Activated T-helper 2 cell treated with anti-CD3 and anti-CD28 coated beads, Interferon-gamma antibody, Interleukin-2, Interleukin-4, amounts not matched to agents 10 μg/mL and 5 μg/mL and 100 μg/mL, durations not matched to agents 14 hours and 24 hours and 36 hours (primary cell): ENCODE results near the gene HAUS8. TPM values are rescaled to one million over a fixed set of nuclear protein-coding genes. Genes with fewer than 3 reads are reported as not detected.
A peak's percentile ranks its signal among the peaks of the same experiment; 100 is the strongest.
"Not testable (repeated sequence)": the region's sequence is repeated elsewhere in the genome, so short reads cannot be mapped to it uniquely, and the experiment has no call there.

Experiments
- DNase-seq: peaks from one replicate; pipeline ENCODE4 v3.0.0; 2021; ENCODE audit warnings: low spot score
- H3K27ac Mint-ChIP-seq: one replicate; pipeline ENCODE4 v1.8.0; 2021; ENCODE audit warnings: mixed read lengths
- H3K27me3 Mint-ChIP-seq: one replicate; pipeline ENCODE4 v1.8.0; 2021; ENCODE audit warnings: low read depth, mixed read lengths
- H3K36me3 Mint-ChIP-seq: one replicate; pipeline ENCODE4 v1.8.0; 2021; ENCODE audit warnings: low read depth, mixed read lengths
- H3K4me1 Mint-ChIP-seq: one replicate; pipeline ENCODE4 v1.8.0; 2021; ENCODE audit warnings: low read depth, mixed read lengths
- H3K4me3 Mint-ChIP-seq: one replicate; pipeline ENCODE4 v1.8.0; 2021; ENCODE audit warnings: low read depth, mild to moderate bottlenecking, moderate library complexity, mixed read lengths
- H3K9me3 Mint-ChIP-seq: one replicate; pipeline ENCODE4 v1.8.0; 2021; ENCODE audit warnings: mixed read lengths
- intact Hi-C: fragments of 100-400 bp; cut with micrococcal nuclease; formaldehyde crosslinking; loops from one replicate; pipeline ENCODE4 v1.15.1; 2023
- total RNA-seq: library from RNA; stranded (reverse); gene quantifications from 2 replicates; pipeline ENCODE4 v1.2.3, GENCODE V29; 2022

The HAUS8 gene
- total RNA-seq, 1 donor from 2014 or later, result 28.8 TPM

DNA sequence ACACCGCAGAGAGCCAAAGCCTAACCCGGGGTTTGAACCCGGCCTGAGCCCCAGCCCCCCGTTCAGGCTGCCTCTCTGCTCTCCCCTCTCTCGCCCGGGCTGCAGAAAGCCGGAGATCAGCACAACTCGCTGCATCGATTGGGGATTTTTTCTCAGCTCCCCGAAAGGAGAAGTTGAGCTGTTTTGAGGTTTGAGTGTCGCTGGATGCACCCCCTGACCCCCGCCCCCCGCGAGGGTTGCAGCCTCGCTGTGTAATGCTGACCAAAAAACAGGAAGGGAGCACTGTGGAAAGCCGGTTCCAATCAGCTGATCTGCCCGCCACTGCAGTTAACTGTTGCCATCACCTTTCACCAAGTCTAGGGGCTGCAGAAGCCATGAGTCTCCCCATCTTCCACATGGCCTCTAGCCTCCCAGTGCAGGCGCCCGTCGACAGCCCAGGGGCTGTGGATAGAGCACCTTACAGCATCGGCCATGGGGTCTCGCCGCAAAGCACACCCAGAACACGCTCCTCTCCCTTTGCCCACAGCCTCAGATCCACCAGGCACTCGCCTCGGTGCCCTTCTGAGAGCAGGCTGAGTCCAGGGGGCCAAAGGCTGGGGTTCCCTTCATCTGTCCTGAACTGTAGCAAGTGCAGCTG, 34.8 kb upstream of the HAUS8 start:
- Mint-ChIP-seq H3K4me3 (no peak overlapping the region), H3K4me1 (peaks cover 22% of the 10 kb centered on the region), H3K36me3 (peaks cover 55% of the 10 kb centered on the region), H3K27me3 (no peaks in the 10 kb centered on the region), H3K27ac (peak overlapping the region; percentile 15), H3K9me3 (no peaks in the 10 kb centered on the region)
- intact Hi-C loops, result no loop called here
- DNase-seq, result no peak

DNA sequence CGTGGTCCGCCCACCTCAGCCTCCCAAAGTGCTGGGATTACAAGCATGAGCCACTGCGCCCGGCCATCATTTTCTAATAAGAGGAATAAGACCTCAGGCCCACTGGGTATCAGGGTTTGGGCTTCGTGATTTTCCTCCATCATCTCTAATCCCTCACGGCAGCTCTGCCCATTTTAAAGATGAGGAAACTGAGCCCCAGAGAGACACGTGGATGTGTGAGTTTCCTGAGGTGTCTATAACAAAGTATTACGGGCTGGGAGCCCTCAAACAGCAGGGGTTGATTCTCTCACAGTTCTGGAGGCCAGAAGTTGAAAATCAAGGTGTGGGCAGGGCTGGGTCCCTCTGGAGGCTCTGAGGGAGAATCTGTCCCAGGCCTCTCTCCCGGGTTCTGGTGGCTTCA, 34.0 kb upstream of the HAUS8 start:
- intact Hi-C loops, result no loop called here
- Mint-ChIP-seq H3K4me1 (peaks cover 24% of the 10 kb centered on the region), H3K4me3 (no peak overlapping the region), H3K27ac (no peak overlapping the region), H3K9me3 (no peaks in the 10 kb centered on the region), H3K36me3 (peaks cover 55% of the 10 kb centered on the region), H3K27me3 (no peaks in the 10 kb centered on the region)
- DNase-seq, result no peak

DNA sequence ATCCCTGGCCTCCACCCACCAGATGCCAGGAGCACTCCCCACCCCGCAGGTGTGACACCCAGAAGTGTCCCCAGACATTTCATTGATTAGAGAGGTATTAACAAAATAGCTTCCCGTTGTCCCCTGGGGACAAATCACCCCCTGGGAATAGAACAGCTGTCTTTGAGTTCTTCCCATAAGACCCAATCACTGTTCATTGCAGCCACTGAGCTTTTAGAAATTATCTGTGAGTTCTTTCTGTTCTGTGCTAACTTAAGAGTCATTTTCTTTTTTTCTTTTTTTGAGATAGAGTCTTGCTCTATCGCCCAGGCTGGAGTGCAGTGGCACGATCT, 33.2 kb upstream of the HAUS8 start:
- no peak overlapping the region for H3K4me3 Mint-ChIP-seq
- H3K9me3 Mint-ChIP-seq, result no peaks in the 10 kb centered on the region
- DNase-seq, result no peak
- peaks cover 24% of the 10 kb centered on the region for H3K4me1 Mint-ChIP-seq
- no peak overlapping the region for H3K27ac Mint-ChIP-seq
- intact Hi-C loops, result no loop called here
- peaks cover 53% of the 10 kb centered on the region for H3K36me3 Mint-ChIP-seq
- H3K27me3 Mint-ChIP-seq, result no peaks in the 10 kb centered on the region

DNA sequence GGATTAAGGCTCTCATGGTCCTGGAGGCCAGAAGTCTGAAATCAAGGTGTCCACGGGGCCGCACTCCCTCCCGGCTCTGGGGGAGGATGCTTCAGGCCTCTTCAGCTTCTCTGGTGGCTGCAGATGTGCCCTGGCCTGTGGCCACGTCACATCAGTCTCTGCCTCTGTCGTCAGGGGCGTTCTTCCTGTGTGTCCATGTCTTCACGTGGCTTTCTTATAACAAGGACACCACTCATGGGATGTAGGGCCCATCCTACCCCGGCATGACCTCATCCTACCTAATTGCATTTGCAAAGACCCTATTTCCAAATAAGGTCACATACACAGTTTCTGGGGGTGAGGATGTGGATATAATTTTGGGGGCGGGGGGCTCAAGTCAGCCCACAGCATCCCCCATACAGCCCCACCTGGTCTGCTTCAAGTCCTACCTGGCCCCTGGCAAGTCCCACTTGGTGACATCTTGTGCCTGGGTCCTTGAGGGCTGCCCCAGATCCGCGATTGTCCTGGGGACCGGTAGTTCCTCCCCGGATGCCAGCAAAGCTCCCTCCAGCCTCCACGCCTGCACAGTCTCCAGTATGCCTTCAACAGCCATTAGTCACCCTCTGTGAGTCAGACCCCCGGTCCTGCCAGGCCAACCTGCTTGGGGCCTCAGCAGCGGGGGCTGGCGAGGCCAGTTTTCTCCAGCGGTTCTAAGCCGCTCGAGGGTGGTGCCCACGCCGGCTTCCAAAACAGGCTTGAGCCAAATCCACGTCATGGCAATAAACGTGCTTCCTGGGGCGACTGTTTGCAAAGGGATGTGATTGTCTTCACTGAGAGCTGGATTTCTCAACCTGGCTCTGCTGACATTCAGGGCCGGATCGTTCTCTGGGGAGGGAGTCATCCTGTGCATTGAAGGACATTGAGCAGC, 32.5 kb upstream of the HAUS8 start:
- Mint-ChIP-seq H3K27ac (no peak overlapping the region), H3K4me1 (peaks cover 22% of the 10 kb centered on the region), H3K9me3 (no peaks in the 10 kb centered on the region), H3K27me3 (no peaks in the 10 kb centered on the region), H3K36me3 (peaks cover 53% of the 10 kb centered on the region), H3K4me3 (no peak overlapping the region)
- intact Hi-C loops, result no loop called here
- DNase-seq, result no peak

DNA sequence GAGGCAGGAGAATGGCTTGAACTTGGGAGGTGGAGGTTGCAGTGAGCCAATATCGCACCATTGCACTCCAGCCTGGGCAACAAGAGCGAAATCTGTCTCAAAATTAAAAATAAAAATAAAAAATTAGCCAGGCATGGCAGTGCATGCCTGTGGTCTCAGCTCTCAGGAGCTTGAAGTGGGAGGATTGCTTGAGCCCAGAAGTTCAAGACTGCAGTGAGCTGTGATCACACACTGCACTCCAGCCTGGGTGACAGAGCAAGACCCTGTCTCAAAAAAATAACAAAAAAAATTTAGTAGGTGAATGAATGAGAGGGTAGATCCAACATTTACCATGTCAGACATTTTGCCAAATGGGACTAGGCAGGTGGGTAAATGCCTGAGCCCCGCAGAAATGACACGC, 31.7 kb upstream of the HAUS8 start:
- intact Hi-C loops, H3K9me3 Mint-ChIP-seq, H3K4me3 Mint-ChIP-seq, DNase-seq, H3K27me3 Mint-ChIP-seq, H3K27ac Mint-ChIP-seq: not testable (repeated sequence)
- H3K4me1 Mint-ChIP-seq, result peaks cover 22% of the 10 kb centered on the region
- H3K36me3 Mint-ChIP-seq, result peaks cover 58% of the 10 kb centered on the region

DNA sequence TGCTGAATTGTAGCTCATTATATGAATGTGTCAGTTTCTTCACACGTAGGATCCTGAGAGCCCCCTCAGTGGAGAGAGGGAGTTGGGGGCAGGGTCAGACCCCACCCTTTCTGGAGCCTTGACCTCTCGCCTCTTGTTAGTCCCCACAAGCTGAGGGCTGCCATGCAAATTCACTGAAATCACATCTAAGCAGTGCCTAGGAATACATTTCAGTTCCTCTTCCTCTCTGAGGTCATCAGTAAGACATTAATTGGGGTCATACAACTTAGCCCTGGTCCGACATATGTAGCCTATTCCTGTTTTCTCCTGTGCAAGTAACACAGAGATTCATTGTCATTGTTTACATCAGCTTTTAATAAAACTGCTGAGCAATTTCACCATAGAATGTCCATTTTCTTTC, 30.3 kb upstream of the HAUS8 start:
- peaks cover 63% of the 10 kb centered on the region for H3K36me3 Mint-ChIP-seq

DNA sequence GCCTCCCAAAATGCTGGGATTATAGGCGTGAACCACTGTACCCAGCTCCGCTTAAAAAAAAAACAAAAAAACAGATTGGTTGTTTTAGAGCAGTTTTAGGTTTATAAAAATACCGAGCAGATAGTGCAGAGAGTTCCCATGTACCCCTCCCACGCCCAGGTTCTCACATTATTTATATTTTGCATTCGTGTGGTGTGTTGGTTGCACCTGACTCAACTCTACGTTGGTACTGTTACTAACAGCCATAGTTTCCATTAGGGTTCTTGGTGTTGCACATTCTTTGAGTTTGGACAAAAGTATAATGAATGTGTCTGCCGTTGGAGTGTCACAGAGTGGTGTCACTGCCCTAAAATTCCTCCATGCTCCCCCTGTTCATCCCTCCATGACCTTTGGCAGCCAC, 29.4 kb upstream of the HAUS8 start:
- no peak overlapping the region for H3K27ac Mint-ChIP-seq
- intact Hi-C loops, result no loop called here
- H3K36me3 Mint-ChIP-seq, result peaks cover 59% of the 10 kb centered on the region
- H3K27me3 Mint-ChIP-seq, result no peaks in the 10 kb centered on the region
- H3K4me3 Mint-ChIP-seq, result no peak overlapping the region
- H3K4me1 Mint-ChIP-seq, result peaks cover 10% of the 10 kb centered on the region
- no peak for DNase-seq
- H3K9me3 Mint-ChIP-seq, result no peaks in the 10 kb centered on the region

More for the DNA sequence above, 30.3 kb upstream of the HAUS8 start:
- no peaks in the 10 kb centered on the region for H3K27me3 Mint-ChIP-seq
- H3K9me3 Mint-ChIP-seq, result no peaks in the 10 kb centered on the region
- H3K4me3 Mint-ChIP-seq, result no peak overlapping the region
- intact Hi-C loops, result no loop called here
- H3K4me1 Mint-ChIP-seq, result peaks cover 19% of the 10 kb centered on the region
- no peak overlapping the region for H3K27ac Mint-ChIP-seq
- no peak for DNase-seq

DNA sequence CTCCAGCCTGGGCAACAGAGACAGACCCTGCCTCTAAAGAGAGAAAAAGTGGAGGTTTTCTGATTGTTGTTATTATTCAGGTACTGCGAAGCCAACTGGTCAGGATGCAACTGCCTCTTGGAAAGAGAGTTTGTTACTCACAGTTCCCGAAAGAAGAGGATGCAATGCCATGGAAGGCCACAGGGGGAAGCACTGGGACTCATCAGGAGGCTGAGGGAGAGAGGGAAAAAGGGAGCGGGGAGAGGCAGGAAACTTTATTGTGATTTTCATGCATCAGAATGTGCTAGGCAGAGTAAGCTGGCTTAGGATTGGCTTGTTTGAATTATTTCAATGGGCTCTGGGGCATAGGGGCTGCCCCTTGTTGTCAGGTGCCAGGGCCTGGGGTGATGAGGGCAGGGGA, 27.9 kb upstream of the HAUS8 start:
- no peak overlapping the region for H3K4me3 Mint-ChIP-seq
- H3K36me3 Mint-ChIP-seq, result peaks cover 64% of the 10 kb centered on the region
- no peaks in the 10 kb centered on the region for H3K27me3 Mint-ChIP-seq
- intact Hi-C loops, result no loop called here
- DNase-seq, result no peak
- no peak overlapping the region for H3K27ac Mint-ChIP-seq
- H3K9me3 Mint-ChIP-seq, result no peaks in the 10 kb centered on the region
- peaks cover 9% of the 10 kb centered on the region for H3K4me1 Mint-ChIP-seq

DNA sequence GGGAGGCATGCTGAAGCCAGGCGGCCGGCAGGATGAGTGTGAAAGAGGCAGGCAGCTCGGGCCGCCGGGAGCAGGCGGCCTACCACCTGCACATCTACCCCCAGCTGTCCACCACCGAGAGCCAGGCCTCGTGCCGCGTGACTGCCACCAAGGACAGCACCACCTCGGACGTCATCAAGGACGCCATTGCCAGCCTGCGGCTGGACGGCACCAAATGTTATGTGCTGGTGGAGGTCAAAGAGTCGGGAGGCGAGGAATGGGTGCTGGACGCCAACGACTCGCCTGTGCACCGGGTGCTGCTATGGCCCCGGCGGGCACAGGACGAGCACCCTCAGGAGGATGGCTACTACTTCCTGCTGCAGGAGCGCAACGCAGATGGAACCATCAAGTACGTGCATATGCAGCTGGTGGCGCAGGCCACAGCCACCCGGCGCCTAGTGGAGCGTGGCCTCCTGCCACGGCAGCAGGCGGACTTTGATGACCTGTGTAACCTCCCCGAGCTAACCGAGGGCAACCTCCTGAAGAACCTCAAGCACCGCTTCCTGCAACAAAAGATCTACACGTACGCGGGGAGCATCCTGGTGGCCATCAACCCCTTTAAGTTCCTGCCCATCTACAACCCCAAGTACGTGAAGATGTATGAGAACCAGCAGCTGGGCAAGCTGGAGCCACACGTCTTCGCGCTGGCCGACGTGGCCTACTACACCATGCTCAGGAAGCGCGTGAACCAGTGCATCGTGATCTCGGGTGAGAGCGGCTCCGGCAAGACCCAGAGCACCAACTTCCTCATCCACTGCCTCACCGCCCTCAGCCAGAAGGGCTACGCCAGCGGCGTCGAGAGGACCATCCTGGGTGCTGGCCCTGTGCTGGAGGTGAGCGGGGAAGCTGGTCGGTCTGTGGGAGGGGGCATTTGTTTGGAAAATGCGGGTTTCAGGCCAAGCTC, 26.7 kb upstream of the HAUS8 start:
- peaks cover 60% of the 10 kb centered on the region for H3K36me3 Mint-ChIP-seq
- H3K27me3 Mint-ChIP-seq, result no peaks in the 10 kb centered on the region
- no peak overlapping the region for H3K27ac Mint-ChIP-seq
- no peak overlapping the region for H3K4me3 Mint-ChIP-seq
- no peak for DNase-seq
- intact Hi-C loops, result no loop called here
- H3K9me3 Mint-ChIP-seq, result no peaks in the 10 kb centered on the region
- peaks cover 7% of the 10 kb centered on the region for H3K4me1 Mint-ChIP-seq

DNA sequence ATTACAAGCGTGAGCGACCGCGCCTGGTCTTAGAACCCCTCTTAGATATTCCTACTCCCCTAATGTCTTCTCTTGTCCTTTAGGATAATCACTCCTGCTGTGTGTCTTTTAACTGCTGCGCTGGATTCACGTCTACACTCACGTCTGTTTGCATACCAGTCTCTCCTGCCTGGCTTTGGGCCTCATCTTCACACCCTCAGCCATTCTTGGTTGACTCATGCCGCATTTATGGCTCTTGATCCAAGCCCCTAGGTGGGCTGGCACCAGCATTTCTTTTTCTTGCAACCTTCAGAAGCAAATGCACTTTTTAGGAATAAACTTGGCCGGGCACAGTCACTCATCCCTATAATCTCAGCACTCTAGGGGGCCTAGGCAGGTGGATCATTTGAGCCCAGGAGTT, 23.1 kb upstream of the HAUS8 start:
- intact Hi-C loops, result no loop called here
- Mint-ChIP-seq H3K27ac (no peak overlapping the region), H3K27me3 (no peaks in the 10 kb centered on the region), H3K4me1 (peaks cover 5% of the 10 kb centered on the region), H3K4me3 (no peak overlapping the region), H3K9me3 (no peaks in the 10 kb centered on the region), H3K36me3 (peaks cover 41% of the 10 kb centered on the region)
- DNase-seq, result no peak

DNA sequence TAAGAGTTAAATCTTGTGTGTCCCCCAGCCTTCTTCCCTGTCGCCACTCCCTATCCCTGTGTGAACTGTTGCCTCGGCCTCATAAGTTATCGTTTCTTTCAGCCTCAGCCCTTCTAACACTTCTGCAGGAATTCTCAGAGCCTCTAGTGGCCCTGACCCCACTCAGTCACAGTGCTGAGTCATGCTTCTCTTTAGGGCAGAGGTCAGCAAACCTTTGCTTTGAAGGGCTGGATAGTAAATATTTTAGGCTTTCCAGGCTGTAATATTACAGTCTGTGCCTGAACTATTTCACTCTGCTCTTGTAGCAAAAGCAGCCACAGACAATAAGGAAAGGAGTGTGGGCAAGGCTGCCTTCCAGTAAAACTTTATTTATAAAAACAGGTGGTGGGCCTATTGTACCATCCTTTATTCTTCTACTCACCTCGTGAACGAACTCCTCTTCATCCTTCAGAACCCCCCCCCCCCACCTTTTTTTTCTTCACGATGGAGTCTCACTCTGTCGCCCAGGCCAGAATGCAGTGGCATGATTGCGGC, 22.4 kb upstream of the HAUS8 start:
- intact Hi-C loops, result no loop called here
- DNase-seq, result no peak
- Mint-ChIP-seq H3K4me3 (no peak overlapping the region), H3K27me3 (no peaks in the 10 kb centered on the region), H3K4me1 (peaks cover 5% of the 10 kb centered on the region), H3K9me3 (no peaks in the 10 kb centered on the region), H3K27ac (no peak overlapping the region), H3K36me3 (peaks cover 36% of the 10 kb centered on the region)

DNA sequence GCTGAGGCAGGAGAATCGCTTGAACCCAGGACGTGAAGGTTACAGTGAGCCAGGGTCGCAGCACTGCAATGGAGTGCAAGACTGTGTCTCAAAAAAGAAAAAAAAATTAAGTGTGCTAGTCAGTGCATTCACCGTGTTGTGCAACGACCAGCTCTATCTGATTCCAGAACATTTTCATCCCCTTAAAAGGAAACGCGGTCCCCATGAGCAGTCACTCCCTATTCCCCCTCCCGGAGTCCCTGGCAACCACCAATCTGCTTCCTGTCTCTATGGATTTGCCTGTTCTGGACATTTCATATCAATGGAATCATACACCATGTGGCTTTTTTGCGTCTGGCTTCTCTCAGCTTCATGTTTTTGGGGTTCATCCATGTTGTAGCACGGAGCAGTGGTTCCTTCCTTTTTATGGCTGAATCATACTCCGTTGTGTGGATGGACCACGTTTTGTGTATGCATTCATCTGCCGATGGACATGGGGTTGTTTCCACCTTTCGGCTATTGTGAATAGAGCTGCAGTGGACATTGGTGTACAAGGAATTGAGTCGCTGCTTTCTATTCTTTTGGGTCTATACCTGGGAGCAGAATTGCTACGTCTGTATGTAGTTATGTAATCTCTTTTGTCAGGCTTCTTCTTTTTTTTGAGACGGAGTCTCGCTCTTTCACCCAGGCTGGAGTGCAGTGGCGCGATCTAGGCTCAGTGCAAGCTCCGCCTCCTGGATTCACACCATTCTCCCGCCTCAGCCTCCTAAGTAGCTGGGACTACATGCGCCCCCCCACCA, 20.1 kb upstream of the HAUS8 start:
- Mint-ChIP-seq H3K36me3 (peaks cover 20% of the 10 kb centered on the region), H3K4me3 (no peak overlapping the region), H3K27me3 (no peaks in the 10 kb centered on the region), H3K4me1 (peaks cover 11% of the 10 kb centered on the region), H3K9me3 (no peaks in the 10 kb centered on the region), H3K27ac (no peak overlapping the region)
- no peak for DNase-seq
- intact Hi-C loops, result no loop called here
